Liver (tissue), 3 donors: ENCODE results near the gene FNBP1.

Experiments
- EGR1 ChIP-seq, 2 donors: IDR thresholded peaks; 2 replicates each; pipeline ENCODE4 v1.6.1; 2016 to 2018; ENCODE audit warnings: antibody characterized with exemption in 2 of 2, low read depth in 2 of 2
- JUND ChIP-seq, 2 donors: IDR thresholded peaks; 2 replicates each; pipeline ENCODE4 v1.6.1; 2016; ENCODE audit warnings: antibody characterized with exemption in 2 of 2
- TF ChIP-seq, protein P1 (sequence below): fragments of 150-350 bp; IDR thresholded peaks from 2 replicates; pipeline ENCODE4 v1.5.1; 2017; ENCODE audit warnings: improper control_type of control experiment, low read depth, low read length; ENCODE audit not compliant: missing input control
- TF ChIP-seq, protein P2 (sequence below): IDR thresholded peaks from 2 replicates; pipeline ENCODE4 v1.6.1; 2016; ENCODE audit warnings: antibody characterized with exemption
- donor health status: healthy.
- donor health status: healthy.

DNA sequence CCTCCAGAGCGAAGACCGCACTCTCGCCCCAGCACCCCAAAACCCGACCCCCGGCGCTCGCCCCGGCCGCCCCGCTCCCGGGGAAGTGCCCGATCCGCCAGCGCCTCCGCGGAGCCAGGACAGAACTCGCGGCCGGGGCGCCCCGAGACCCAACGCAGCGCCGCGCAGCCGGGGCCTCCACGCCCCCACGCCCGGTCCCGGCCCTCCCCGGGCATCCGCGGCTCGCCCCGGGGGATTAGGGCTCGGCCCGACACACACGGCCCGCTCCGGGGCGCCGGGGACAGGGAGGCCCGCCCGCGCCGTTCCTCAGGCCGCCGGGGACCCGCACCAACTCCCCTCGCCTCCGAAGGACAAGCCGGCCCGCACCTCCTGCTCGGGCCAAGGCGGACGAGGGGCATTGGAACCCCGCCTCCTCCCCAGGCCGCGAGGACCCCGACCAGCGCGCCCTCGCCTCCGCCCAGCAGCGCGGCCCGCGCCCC is 544 bp downstream of the FNBP1 start:
- TF ChIP-seq, protein P1, sequence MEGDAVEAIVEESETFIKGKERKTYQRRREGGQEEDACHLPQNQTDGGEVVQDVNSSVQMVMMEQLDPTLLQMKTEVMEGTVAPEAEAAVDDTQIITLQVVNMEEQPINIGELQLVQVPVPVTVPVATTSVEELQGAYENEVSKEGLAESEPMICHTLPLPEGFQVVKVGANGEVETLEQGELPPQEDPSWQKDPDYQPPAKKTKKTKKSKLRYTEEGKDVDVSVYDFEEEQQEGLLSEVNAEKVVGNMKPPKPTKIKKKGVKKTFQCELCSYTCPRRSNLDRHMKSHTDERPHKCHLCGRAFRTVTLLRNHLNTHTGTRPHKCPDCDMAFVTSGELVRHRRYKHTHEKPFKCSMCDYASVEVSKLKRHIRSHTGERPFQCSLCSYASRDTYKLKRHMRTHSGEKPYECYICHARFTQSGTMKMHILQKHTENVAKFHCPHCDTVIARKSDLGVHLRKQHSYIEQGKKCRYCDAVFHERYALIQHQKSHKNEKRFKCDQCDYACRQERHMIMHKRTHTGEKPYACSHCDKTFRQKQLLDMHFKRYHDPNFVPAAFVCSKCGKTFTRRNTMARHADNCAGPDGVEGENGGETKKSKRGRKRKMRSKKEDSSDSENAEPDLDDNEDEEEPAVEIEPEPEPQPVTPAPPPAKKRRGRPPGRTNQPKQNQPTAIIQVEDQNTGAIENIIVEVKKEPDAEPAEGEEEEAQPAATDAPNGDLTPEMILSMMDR: no peak
- TF ChIP-seq EGR1 (IDR thresholded peaks at IDR 0.05; ENCODE audit: low read depth in 2 of 2) (no peak), JUND (IDR thresholded peaks at IDR 0.05) (no peak)
- TF ChIP-seq, protein P2, sequence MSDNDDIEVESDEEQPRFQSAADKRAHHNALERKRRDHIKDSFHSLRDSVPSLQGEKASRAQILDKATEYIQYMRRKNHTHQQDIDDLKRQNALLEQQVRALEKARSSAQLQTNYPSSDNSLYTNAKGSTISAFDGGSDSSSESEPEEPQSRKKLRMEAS: no peak
